ENCODE results near the gene CNTNAP2.

DNA sequence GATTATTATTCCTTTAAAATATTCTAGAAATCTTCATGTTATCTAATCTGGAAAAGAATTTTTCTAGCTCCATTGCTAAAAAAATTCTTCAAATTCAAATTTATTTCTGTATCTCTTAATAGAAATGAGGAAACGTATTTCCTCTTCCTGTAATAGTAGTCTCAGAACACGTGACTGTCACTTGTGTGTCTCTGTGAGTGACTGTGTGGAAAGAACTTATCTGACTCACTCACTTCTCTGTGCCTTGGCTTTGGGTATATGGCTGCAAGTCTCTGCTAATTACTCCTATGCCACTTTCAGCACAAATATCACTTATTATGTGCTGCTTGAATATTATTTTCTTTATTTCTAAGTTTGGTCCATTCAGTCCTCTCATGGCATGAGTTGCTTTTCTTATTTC is 132.7 kb downstream of the CNTNAP2 start:
- TF ChIP-seq, protein P1, sequence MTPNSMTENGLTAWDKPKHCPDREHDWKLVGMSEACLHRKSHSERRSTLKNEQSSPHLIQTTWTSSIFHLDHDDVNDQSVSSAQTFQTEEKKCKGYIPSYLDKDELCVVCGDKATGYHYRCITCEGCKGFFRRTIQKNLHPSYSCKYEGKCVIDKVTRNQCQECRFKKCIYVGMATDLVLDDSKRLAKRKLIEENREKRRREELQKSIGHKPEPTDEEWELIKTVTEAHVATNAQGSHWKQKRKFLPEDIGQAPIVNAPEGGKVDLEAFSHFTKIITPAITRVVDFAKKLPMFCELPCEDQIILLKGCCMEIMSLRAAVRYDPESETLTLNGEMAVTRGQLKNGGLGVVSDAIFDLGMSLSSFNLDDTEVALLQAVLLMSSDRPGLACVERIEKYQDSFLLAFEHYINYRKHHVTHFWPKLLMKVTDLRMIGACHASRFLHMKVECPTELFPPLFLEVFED (CRISPR knock-in tag; conservative IDR thresholded peaks at IDR 0.05) = no peak
- TF ChIP-seq, protein P2, sequence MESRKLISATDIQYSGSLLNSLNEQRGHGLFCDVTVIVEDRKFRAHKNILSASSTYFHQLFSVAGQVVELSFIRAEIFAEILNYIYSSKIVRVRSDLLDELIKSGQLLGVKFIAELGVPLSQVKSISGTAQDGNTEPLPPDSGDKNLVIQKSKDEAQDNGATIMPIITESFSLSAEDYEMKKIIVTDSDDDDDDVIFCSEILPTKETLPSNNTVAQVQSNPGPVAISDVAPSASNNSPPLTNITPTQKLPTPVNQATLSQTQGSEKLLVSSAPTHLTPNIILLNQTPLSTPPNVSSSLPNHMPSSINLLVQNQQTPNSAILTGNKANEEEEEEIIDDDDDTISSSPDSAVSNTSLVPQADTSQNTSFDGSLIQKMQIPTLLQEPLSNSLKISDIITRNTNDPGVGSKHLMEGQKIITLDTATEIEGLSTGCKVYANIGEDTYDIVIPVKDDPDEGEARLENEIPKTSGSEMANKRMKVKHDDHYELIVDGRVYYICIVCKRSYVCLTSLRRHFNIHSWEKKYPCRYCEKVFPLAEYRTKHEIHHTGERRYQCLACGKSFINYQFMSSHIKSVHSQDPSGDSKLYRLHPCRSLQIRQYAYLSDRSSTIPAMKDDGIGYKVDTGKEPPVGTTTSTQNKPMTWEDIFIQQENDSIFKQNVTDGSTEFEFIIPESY (CRISPR knock-in tag; IDR thresholded peaks at IDR 0.05) = no peak
- TF ChIP-seq HDAC6 (IDR thresholded peaks at IDR 0.05; ENCODE audit: low read depth, low read length) = no peak
